ENCODE data around the gene CCIN.

DNA sequence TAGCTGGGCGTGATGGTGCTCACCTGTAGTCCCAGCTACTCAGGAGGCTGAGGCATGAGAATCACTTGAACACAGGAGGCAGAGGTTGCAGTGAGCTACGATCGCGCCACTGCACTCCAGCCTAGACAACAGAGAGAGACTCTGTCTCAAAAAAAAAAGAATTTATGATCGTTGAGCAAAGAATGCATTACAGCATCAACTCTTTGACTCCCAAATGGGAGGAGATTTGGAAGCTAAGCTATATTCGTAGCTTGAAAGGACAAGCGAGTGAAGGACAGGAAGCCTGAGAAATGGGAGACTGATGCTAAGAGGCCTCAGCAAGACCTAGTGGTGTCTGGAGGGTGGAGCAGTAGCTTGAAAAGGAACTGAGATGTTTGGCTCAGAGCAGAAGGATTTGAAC lies 10.3 kb upstream of the CCIN start:
- TF ChIP-seq POLR2A (IDR thresholded peaks at IDR 0.05) = no peak
- TF ChIP-seq, protein P1, sequence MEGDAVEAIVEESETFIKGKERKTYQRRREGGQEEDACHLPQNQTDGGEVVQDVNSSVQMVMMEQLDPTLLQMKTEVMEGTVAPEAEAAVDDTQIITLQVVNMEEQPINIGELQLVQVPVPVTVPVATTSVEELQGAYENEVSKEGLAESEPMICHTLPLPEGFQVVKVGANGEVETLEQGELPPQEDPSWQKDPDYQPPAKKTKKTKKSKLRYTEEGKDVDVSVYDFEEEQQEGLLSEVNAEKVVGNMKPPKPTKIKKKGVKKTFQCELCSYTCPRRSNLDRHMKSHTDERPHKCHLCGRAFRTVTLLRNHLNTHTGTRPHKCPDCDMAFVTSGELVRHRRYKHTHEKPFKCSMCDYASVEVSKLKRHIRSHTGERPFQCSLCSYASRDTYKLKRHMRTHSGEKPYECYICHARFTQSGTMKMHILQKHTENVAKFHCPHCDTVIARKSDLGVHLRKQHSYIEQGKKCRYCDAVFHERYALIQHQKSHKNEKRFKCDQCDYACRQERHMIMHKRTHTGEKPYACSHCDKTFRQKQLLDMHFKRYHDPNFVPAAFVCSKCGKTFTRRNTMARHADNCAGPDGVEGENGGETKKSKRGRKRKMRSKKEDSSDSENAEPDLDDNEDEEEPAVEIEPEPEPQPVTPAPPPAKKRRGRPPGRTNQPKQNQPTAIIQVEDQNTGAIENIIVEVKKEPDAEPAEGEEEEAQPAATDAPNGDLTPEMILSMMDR (IDR thresholded peaks at IDR 0.05) = no peak
- TF ChIP-seq POLR2AphosphoS5 (IDR thresholded peaks at IDR 0.05) = no peak
- no peak for TF ChIP-seq EP300 (IDR thresholded peaks at IDR 0.05)

Measured in suprapubic skin (tissue), 4 donors.